SK-N-MC (cell line): ENCODE measurements around the gene LHFPL5.

Experiments used
- DNase-seq: peaks from one replicate; pipeline ENCODE4 v3.0.0-alpha.2; 2011; ENCODE audit warnings: low read depth, low spot score
- H3K27ac ChIP-seq: fragments of 200-600 bp; sonication (generic); 2 replicates; pipeline ENCODE4 v1.5.1; 2016; ENCODE audit warnings: mixed run types
- H3K36me3 ChIP-seq: fragments of 200-600 bp; sonication (generic); 2 replicates; pipeline ENCODE4 v1.6.1; 2017; ENCODE audit warnings: antibody characterized with exemption, low read length, mixed read lengths; ENCODE audit not compliant: insufficient read depth
- H3K4me3 ChIP-seq: fragments of 200-600 bp; sonication (generic); 2 replicates; pipeline ENCODE4 v1.5.1; 2016
- H3K9ac ChIP-seq: fragments of 200-600 bp; sonication (generic); 2 replicates; pipeline ENCODE4 v1.8.0; 2017; ENCODE audit warnings: mixed run types, mixed read lengths; ENCODE audit not compliant: insufficient read length
- H3K9me3 ChIP-seq: fragments of 200-600 bp; sonication (generic); 2 replicates; pipeline ENCODE4 v1.6.1; 2017; ENCODE audit warnings: low read depth, mild to moderate bottlenecking, antibody characterized with exemption, low read length, moderate library complexity, mixed read lengths
- EZH2 ChIP-seq: fragments of 200-600 bp; sonication (generic); IDR thresholded peaks from one replicate; pipeline ENCODE4 v1.6.1; 2017; ENCODE audit warnings: antibody characterized with exemption
- FOXP2 ChIP-seq: optimal IDR thresholded peaks from 2 replicates; pipeline ENCODE3; 2011; ENCODE audit warnings: mild to moderate bottlenecking, moderate library complexity; ENCODE audit not compliant: insufficient read depth; ENCODE audit errors: extremely low read length, control extremely low read depth
- POLR2AphosphoS5 ChIP-seq: IDR thresholded peaks from 2 replicates; pipeline ENCODE4 v1.6.1; 2012; ENCODE audit warnings: mild to moderate bottlenecking, low read depth, low read length, borderline replicate concordance

LHFPL5 gene

DNA sequence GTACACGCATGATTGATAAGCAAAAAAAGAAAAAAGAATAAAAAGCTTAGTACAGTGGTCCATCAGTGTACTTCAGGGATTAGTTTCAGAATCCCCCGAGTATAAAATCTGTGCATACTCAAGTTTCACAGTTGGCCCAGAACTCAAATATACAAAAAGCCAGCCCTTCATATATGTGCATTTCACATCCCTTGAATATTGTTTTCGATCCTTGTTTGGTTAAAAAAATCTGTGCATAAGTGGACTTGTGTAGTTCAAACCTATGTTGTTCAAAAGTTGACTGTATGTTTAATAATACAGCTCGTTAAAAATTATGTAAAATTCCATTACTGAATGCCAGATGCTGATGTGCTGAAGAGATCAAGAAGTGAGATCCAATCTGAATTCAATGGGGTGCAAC, 54.2 kb downstream of the LHFPL5 start:
- TF ChIP-seq POLR2AphosphoS5 (no peak), FOXP2 (no peak), EZH2 (no peak)
- DNase-seq: no peak
- peaks cover 71% of the 10 kb centered on the region for H3K36me3 ChIP-seq
- H3K9ac ChIP-seq: no peak overlapping the region
- H3K9me3 ChIP-seq: no peaks in the 10 kb centered on the region
- no peak overlapping the region for H3K4me3 ChIP-seq
- no peak overlapping the region for H3K27ac ChIP-seq
